ENCODE results near the gene P2RX3. TPM values are rescaled to one million over a fixed set of nuclear protein-coding genes. Genes with fewer than 3 reads are reported as not detected.

P2RX3 gene
- total and polyA plus RNA-seq, 10 of the 15 experiments (the other 5 are each of a cell fraction or from before 2014, with no cell fraction given): 0.05 to 0.12 TPM; not detected in 8

GRCh38 chr11:57358991-57359390 lies 20.8 kb downstream of the P2RX3 start:
- DNase-seq (ENCODE audit: low read depth, low spot score) (no peak), ATAC-seq (no peak), FAIRE-seq (no peak)
- H3K27ac ChIP-seq (ENCODE audit: control insufficient read depth, insufficient read depth): no peak overlapping the region
- peaks cover 0 to 3% of the 10 kb centered on the region in 2 experiments; a peak in 2 of 4 replicates for H3K27me3 ChIP-seq (replicated peaks in 1 of 2; ENCODE audit: control insufficient read depth in 2 of 2, insufficient read depth in 2 of 2, low read length in 1 of 2)
- no peak overlapping the region for H3K4me3 ChIP-seq
- POLR2A ChIA-PET: no interaction called here
- CTCF ChIA-PET: interaction anchor here (1.6 to 1.9 kb wide), 3 partner anchors 8 to 282 kb away, joined by 6 to 7 read pairs (median 7); no protein-coding TSS in a partner anchor
- no peaks in the 10 kb centered on the region for H3K9me3 ChIP-seq (replicated peaks; ENCODE audit: control insufficient read depth, insufficient read depth, low read length)
- no peaks in the 10 kb centered on the region for H3K79me2 ChIP-seq (ENCODE audit: control insufficient read depth, insufficient read depth, low read length)
- no TSS peak for BruUV-seq (replicated peaks)
- H4K20me1 ChIP-seq (ENCODE audit: control insufficient read depth, insufficient read depth): no peaks in the 10 kb centered on the region
- H3K4me2 ChIP-seq (ENCODE audit: control insufficient read depth, insufficient read depth): no peak overlapping the region
- SMC1A ChIA-PET (ENCODE audit: uncharacterized antibody, unreplicated experiment): interaction anchor here (1.1 kb wide), 1 partner anchor 14 kb away, joined by 3 read pairs; no protein-coding TSS in a partner anchor
- 55% methylated on average over 8 of the region's 9 CpGs for WGBS (ENCODE audit: insufficient coverage, insufficient replicate concordance, low lambda C conversion rate, missing lambda C conversion rate)
- TF ChIP-seq PAX5 (IDR thresholded peaks at IDR 0.05; ENCODE audit: borderline replicate concordance, low read depth, low read length): no peak
- no peak for TF ChIP-seq MYB (IDR thresholded peaks at IDR 0.05; ENCODE audit: borderline replicate concordance, low read depth, low read length)
- no peak for TF ChIP-seq ETV6 (conservative IDR thresholded peaks at IDR 0.05 in 1 of 2, IDR thresholded peaks at IDR 0.05 in 1 of 2; ENCODE audit: borderline replicate concordance in 1 of 2, low read depth in 1 of 2)
- TF ChIP-seq RCOR1 (conservative IDR thresholded peaks at IDR 0.05; ENCODE audit: low read depth, low read length): no peak
- TF ChIP-seq SIX5 (IDR thresholded peaks at IDR 0.05; ENCODE audit: low read depth, low read length, severe bottlenecking): no peak
- no peak for TF ChIP-seq SREBF2 (IDR thresholded peaks at IDR 0.05; ENCODE audit: low read length)
- TF ChIP-seq IRF4 (IDR thresholded peaks at IDR 0.05; ENCODE audit: low read depth, low read length): no peak
- no peak for TF ChIP-seq CBX3 (IDR thresholded peaks at IDR 0.05; ENCODE audit: borderline replicate concordance, low read depth)
- no peak for TF ChIP-seq YY1 (IDR thresholded peaks at IDR 0.05; ENCODE audit: low read depth, low read length)
- TF ChIP-seq TAF1 (IDR thresholded peaks at IDR 0.05; ENCODE audit: borderline replicate concordance, low read depth, low read length): no peak
- TF ChIP-seq NBN (IDR thresholded peaks at IDR 0.05): no peak
- TF ChIP-seq ZNF384 (IDR thresholded peaks at IDR 0.05; ENCODE audit: borderline replicate concordance, low read depth, low read length): no peak
- TF ChIP-seq NFIC (IDR thresholded peaks at IDR 0.05; ENCODE audit: low read depth, low read length): no peak
- TF ChIP-seq MXI1 (IDR thresholded peaks at IDR 0.05; ENCODE audit: low read depth, low read length): no peak
- TF ChIP-seq RUNX3 (IDR thresholded peaks at IDR 0.05; ENCODE audit: low read length): no peak
- TF ChIP-seq LARP7 (IDR thresholded peaks at IDR 0.05): no peak
- TF ChIP-seq WRNIP1 (IDR thresholded peaks at IDR 0.05; ENCODE audit: borderline replicate concordance, low read depth, low read length): no peak
- TF ChIP-seq CHD2 (IDR thresholded peaks at IDR 0.05; ENCODE audit: borderline replicate concordance, low read depth, low read length): no peak
- intact Hi-C loops (cut with micrococcal nuclease; ENCODE audit: unreplicated experiment): no loop called here
- no peak overlapping the region for H2AFZ ChIP-seq (ENCODE audit: control insufficient read depth, low read depth, low read length)
- no peaks in the 10 kb centered on the region for H3K4me1 ChIP-seq (ENCODE audit: control insufficient read depth, insufficient read depth, low read length)
- RAD21 ChIA-PET (ENCODE audit: unreplicated experiment): interaction anchor here (1.8 kb wide), 1 partner anchor 13 kb away, joined by 5 read pairs; no protein-coding TSS in a partner anchor
- H3K9ac ChIP-seq (ENCODE audit: control insufficient read depth, insufficient read depth, low read length): no peak overlapping the region
- in situ Hi-C loops (cut with MboI): no loop called here
- H3K36me3 ChIP-seq (ENCODE audit: control insufficient read depth in 2 of 2, insufficient read depth in 2 of 2, low read length in 1 of 2): no peaks in the 10 kb centered on the region
